IPS-20b (cell line): Measurements from ENCODE around the gene GAL3ST1.
"Not testable (repeated sequence)": the region's sequence is repeated elsewhere in the genome, so short reads cannot be mapped to it uniquely, and the experiment has no call there.

Source experiments
- H3K27ac ChIP-seq: one replicate; pipeline ENCODE4 v1.5.1; 2013; ENCODE audit warnings: low read length
- H3K27me3 ChIP-seq: 2 replicates; pipeline ENCODE4 v1.6.1; 2013; ENCODE audit warnings: mild to moderate bottlenecking, low read length, inconsistent platforms; ENCODE audit not compliant: insufficient read depth
- H3K36me3 ChIP-seq: 2 replicates; pipeline ENCODE4 v1.6.1; 2013; ENCODE audit warnings: low read depth, mild to moderate bottlenecking, inconsistent platforms, low read length, moderate library complexity; ENCODE audit not compliant: insufficient read depth
- H3K4me1 ChIP-seq: 2 replicates; pipeline ENCODE4 v1.6.1; 2013; ENCODE audit warnings: mild to moderate bottlenecking, control low read depth, inconsistent platforms, low read length, moderate library complexity; ENCODE audit not compliant: insufficient read depth
- H3K4me3 ChIP-seq: 2 replicates; pipeline ENCODE4 v1.5.1; 2013; ENCODE audit warnings: mild to moderate bottlenecking, low read length, inconsistent platforms
- H3K9ac ChIP-seq: 2 replicates; pipeline ENCODE4 v1.6.1; 2013; ENCODE audit warnings: low read depth, mild to moderate bottlenecking, inconsistent platforms, low read length, moderate library complexity
- H3K9me3 ChIP-seq: 2 replicates; pipeline ENCODE4 v1.6.1; 2013; ENCODE audit warnings: mild to moderate bottlenecking, low read depth, low read length, inconsistent platforms; ENCODE audit not compliant: insufficient read depth

The GAL3ST1 gene

GRCh38 chr22:30561402-30562189 is 12.9 kb downstream of the GAL3ST1 start:
- peak overlapping the region; percentile 25 for H3K27ac ChIP-seq
- no peaks in the 10 kb centered on the region for H3K9me3 ChIP-seq
- H3K36me3 ChIP-seq = no peaks in the 10 kb centered on the region
- H3K4me3 ChIP-seq = no peak overlapping the region; the same call in 1 of the 2 replicates
- H3K9ac ChIP-seq = peak overlapping the region; percentile 56; the same call in 1 of the 2 replicates
- H3K4me1 ChIP-seq = peaks cover 11% of the 10 kb centered on the region; the same call in 1 of the 2 replicates
- no peaks in the 10 kb centered on the region for H3K27me3 ChIP-seq

- not testable (repeated sequence) for H3K27me3 ChIP-seq, H3K9ac ChIP-seq, H3K36me3 ChIP-seq, H3K27ac ChIP-seq, H3K9me3 ChIP-seq, H3K4me3 ChIP-seq
- H3K4me1 ChIP-seq = peaks cover 11% of the 10 kb centered on the region; the same call in 1 of the 2 replicates
Observed at GRCh38 chr22:30560643-30561202, 13.7 kb downstream of the GAL3ST1 start.

- H3K27me3 ChIP-seq = no peaks in the 10 kb centered on the region
- no peak overlapping the region for H3K9ac ChIP-seq
- H3K9me3 ChIP-seq = no peaks in the 10 kb centered on the region
- H3K27ac ChIP-seq = no peak overlapping the region
- H3K36me3 ChIP-seq = no peaks in the 10 kb centered on the region
- peaks cover 11% of the 10 kb centered on the region; the same call in 1 of the 2 replicates for H3K4me1 ChIP-seq
- no peak overlapping the region for H3K4me3 ChIP-seq
Observed at GRCh38 chr22:30559889-30560288, 14.6 kb downstream of the GAL3ST1 start.

GRCh38 chr22:30557243-30557642 is 17.2 kb downstream of the GAL3ST1 start:
- Histone ChIP-seq H3K9ac (no peak overlapping the region), H3K27ac (no peak overlapping the region), H3K27me3 (no peaks in the 10 kb centered on the region), H3K9me3 (no peaks in the 10 kb centered on the region), H3K36me3 (no peaks in the 10 kb centered on the region), H3K4me3 (no peak overlapping the region), H3K4me1 (peaks cover 11% of the 10 kb centered on the region; the same call in 1 of the 2 replicates)

GRCh38 chr22:30556388-30556787 is 18.1 kb downstream of the GAL3ST1 start:
- no peaks in the 10 kb centered on the region for H3K27me3 ChIP-seq
- no peak overlapping the region for H3K27ac ChIP-seq
- no peak overlapping the region for H3K4me3 ChIP-seq
- peaks cover 7% of the 10 kb centered on the region; the same call in 1 of the 2 replicates for H3K4me1 ChIP-seq
- no peak overlapping the region for H3K9ac ChIP-seq
- no peaks in the 10 kb centered on the region for H3K9me3 ChIP-seq
- H3K36me3 ChIP-seq = no peaks in the 10 kb centered on the region

GRCh38 chr22:30555282-30556210 is 18.9 kb downstream of the GAL3ST1 start:
- no peak overlapping the region for H3K4me3 ChIP-seq
- H3K4me1 ChIP-seq = peaks cover 4% of the 10 kb centered on the region; the same call in 1 of the 2 replicates
- no peak overlapping the region for H3K27ac ChIP-seq
- H3K9me3 ChIP-seq = no peaks in the 10 kb centered on the region
- no peak overlapping the region for H3K9ac ChIP-seq
- no peaks in the 10 kb centered on the region for H3K27me3 ChIP-seq
- H3K36me3 ChIP-seq = no peaks in the 10 kb centered on the region

DNA sequence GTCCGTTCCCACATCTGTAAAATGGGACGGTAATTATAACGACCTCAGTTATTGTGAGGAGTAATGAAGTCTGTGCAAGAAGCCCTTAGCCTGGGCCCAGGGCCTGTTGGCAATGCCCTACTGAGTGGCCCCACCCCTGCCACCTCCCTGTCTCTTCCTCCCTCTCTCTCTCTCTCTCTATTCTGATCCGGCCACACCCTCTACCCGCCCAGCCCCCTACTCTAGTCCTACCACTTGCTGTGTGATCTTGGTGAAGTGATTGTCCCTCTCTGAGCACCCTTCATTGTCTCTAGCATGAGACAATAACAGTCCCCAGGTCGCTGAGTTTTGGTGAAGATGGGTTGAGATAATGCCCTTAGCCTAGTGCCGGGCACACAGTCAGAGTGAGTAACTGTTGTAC is 20.5 kb downstream of the GAL3ST1 start:
- Histone ChIP-seq H3K27me3 (no peaks in the 10 kb centered on the region), H3K4me3 (no peak overlapping the region), H3K27ac (no peak overlapping the region), H3K9me3 (no peaks in the 10 kb centered on the region), H3K36me3 (no peaks in the 10 kb centered on the region), H3K9ac (no peak overlapping the region), H3K4me1 (no peaks in the 10 kb centered on the region)

GRCh38 chr22:30552719-30553118 is 21.7 kb downstream of the GAL3ST1 start:
- Histone ChIP-seq H3K4me3 (no peak overlapping the region), H3K9me3 (no peaks in the 10 kb centered on the region), H3K27ac (no peak overlapping the region), H3K9ac (no peak overlapping the region), H3K36me3 (no peaks in the 10 kb centered on the region), H3K27me3 (no peaks in the 10 kb centered on the region; the same call in 1 of the 2 replicates), H3K4me1 (no peaks in the 10 kb centered on the region)

- H3K9me3 ChIP-seq, H3K36me3 ChIP-seq, H3K27ac ChIP-seq: not testable (repeated sequence)
Observed at GRCh38 chr22:30551813-30552212, 22.7 kb downstream of the GAL3ST1 start.

DNA sequence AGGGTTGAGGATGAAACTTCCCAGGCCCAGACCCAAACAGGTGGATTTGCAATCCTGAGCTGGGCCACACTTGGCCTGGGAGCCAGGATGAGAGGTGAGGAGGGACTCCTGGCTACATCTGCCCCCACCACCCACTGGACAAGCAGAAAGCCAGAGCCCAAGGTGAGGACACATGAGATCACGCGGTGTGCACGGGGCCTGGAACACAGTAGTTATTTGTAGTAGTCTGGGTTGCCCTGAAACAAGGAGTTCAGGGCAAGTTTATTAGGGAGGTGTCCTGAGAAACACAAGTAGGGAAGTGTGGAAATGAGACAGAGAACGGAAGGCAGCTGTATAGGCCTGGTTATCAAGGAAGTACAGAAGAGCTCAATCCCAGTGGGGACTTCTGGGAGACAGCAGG is 27.3 kb downstream of the GAL3ST1 start:
- no peaks in the 10 kb centered on the region for H3K36me3 ChIP-seq
- H3K27me3 ChIP-seq = peaks cover 23% of the 10 kb centered on the region
- H3K4me3 ChIP-seq = no peak overlapping the region
- H3K4me1 ChIP-seq = 0 out of 2 replicates have a peak, but pooled peaks cover 3% of the 10 kb centered on the region
- H3K9me3 ChIP-seq = no peaks in the 10 kb centered on the region
- H3K27ac ChIP-seq = no peak overlapping the region
- H3K9ac ChIP-seq = no peak overlapping the region

More at GRCh38 chr22:30551813-30552212, 22.7 kb downstream of the GAL3ST1 start:
- H3K4me1 ChIP-seq, H3K4me3 ChIP-seq, H3K9ac ChIP-seq, H3K27me3 ChIP-seq: not testable (repeated sequence)

- Histone ChIP-seq H3K9ac (no peak within 1 kb of the TSS), H3K27ac (no peak within 1 kb of the TSS), H3K27me3 (peaks cover 27% of the 10 kb centered on the region), H3K4me1 (0 out of 2 replicates have a peak, but pooled peaks cover 3% of the 10 kb centered on the region), H3K4me3 (no peak within 1 kb of the TSS), H3K36me3 (no peaks in the 10 kb centered on the region), H3K9me3 (no peaks in the 10 kb centered on the region)
Observed at GRCh38 chr22:30546616-30547015, 27.8 kb downstream of the GAL3ST1 start, which contains the start of gene SEC14L6. SEC14L6 (minus strand) TSS chr22:30546741; CDS start chr22:30546682, 59 bp downstream.
